Skeletal muscle satellite cell (primary cell): ENCODE measurements around the gene SEC23IP.

ENCODE experiments used
- H3K27me3 ChIP-seq: 2 replicates; pipeline ENCODE4 v1.7.0; 2013; ENCODE audit warnings: low read length; ENCODE audit not compliant: control insufficient read depth, insufficient read depth
- H3K36me3 ChIP-seq: 2 replicates; pipeline ENCODE4 v1.7.0; 2013; ENCODE audit warnings: mild to moderate bottlenecking, control low read depth, low read length; ENCODE audit not compliant: insufficient read depth
- H3K4me1 ChIP-seq: 2 replicates; pipeline ENCODE4 v1.7.0; 2013; ENCODE audit warnings: low read length; ENCODE audit not compliant: control insufficient read depth, insufficient read depth
- H3K4me2 ChIP-seq: 2 replicates; pipeline ENCODE4 v1.7.0; 2013; ENCODE audit warnings: mild to moderate bottlenecking, low read length
- H3K4me3 ChIP-seq: 2 replicates; pipeline ENCODE4 v1.7.0; 2013; ENCODE audit warnings: low read length
- H3K9ac ChIP-seq: 2 replicates; pipeline ENCODE4 v1.7.0; 2013; ENCODE audit warnings: mild to moderate bottlenecking, low read depth, low read length, moderate library complexity
- H3K9me3 ChIP-seq: replicated peaks from 2 replicates; pipeline ENCODE4 v1.7.0; 2013; ENCODE audit warnings: mild to moderate bottlenecking, control low read depth, low read length

Gene SEC23IP

DNA sequence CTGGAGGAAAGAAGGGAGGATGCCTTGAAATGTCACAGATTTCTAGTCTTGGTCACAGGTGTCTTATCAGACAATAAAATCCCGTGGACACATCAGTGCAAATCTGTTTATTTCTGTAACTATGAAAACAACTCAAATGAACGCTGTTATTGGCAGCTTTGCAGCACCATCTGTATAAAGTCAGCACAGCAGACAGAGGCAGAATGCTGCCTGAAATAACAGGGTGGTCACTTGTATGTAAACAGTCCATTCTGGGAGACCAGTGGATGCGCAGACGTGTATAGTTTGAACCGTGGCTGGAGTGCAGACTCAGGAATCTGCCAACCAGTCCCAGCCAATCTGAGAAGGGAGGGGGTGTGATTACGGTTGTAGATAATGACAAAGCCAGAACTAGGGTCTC lies 54.8 kb downstream of the SEC23IP start:
- H3K9ac ChIP-seq, result no peak overlapping the region
- no peaks in the 10 kb centered on the region for H3K4me1 ChIP-seq
- no peaks in the 10 kb centered on the region for H3K9me3 ChIP-seq

GRCh38 chr10:119957451-119957850 lies 64.9 kb downstream of the SEC23IP start:
- Histone ChIP-seq H3K4me2 (no peak overlapping the region), H3K4me1 (no peaks in the 10 kb centered on the region), H3K27me3 (no peaks in the 10 kb centered on the region), H3K36me3 (peaks cover 3% of the 10 kb centered on the region), H3K4me3 (no peak overlapping the region), H3K9ac (no peak overlapping the region), H3K9me3 (no peaks in the 10 kb centered on the region)

More for the DNA sequence above, 54.8 kb downstream of the SEC23IP start:
- Histone ChIP-seq H3K4me2 (no peak overlapping the region), H3K4me3 (no peak overlapping the region), H3K36me3 (peaks cover 29% of the 10 kb centered on the region), H3K27me3 (no peaks in the 10 kb centered on the region)

DNA sequence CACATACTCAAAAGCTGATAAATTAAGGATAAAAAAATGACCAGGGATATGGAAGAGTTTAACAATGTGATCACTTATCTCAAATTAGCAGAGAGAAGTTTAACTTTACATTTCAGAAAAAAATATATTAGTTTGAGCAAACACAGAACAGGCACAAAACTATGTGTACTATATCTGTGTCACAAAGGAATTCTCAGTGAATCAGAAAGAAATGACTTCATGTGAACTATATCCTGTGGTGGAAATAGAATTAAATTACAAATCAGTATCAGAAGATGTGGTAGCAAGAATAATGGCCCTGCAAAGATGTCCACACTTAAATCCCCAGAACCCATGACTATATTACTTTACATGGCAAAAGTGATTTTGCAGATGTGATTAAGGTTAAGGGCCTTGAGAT lies 70.3 kb downstream of the SEC23IP start:
- H3K27me3 ChIP-seq, result no peaks in the 10 kb centered on the region
- no peaks in the 10 kb centered on the region for H3K36me3 ChIP-seq
- no peak overlapping the region for H3K9ac ChIP-seq
- no peak overlapping the region for H3K4me2 ChIP-seq
- no peaks in the 10 kb centered on the region for H3K4me1 ChIP-seq
- no peak overlapping the region for H3K4me3 ChIP-seq
- no peaks in the 10 kb centered on the region for H3K9me3 ChIP-seq

GRCh38 chr10:119967066-119967465 lies 74.5 kb downstream of the SEC23IP start:
- Histone ChIP-seq H3K4me3 (no peak overlapping the region), H3K36me3 (no peaks in the 10 kb centered on the region), H3K9ac (no peak overlapping the region), H3K9me3 (no peaks in the 10 kb centered on the region), H3K4me1 (no peaks in the 10 kb centered on the region), H3K27me3 (peaks cover 5% of the 10 kb centered on the region), H3K4me2 (no peak overlapping the region)

- no peaks in the 10 kb centered on the region for H3K9me3 ChIP-seq
- no peak overlapping the region for H3K9ac ChIP-seq
These were observed 77.1 kb downstream of the SEC23IP start for GRCh38 chr10:119969609-119970008.

GRCh38 chr10:119970107-119970506 lies 77.6 kb downstream of the SEC23IP start:
- no peak overlapping the region for H3K4me3 ChIP-seq
- H3K9me3 ChIP-seq, result no peaks in the 10 kb centered on the region
- peaks cover 5% of the 10 kb centered on the region for H3K27me3 ChIP-seq
- H3K9ac ChIP-seq, result no peak overlapping the region
- no peak overlapping the region for H3K4me2 ChIP-seq
- H3K36me3 ChIP-seq, result no peaks in the 10 kb centered on the region
- H3K4me1 ChIP-seq, result no peaks in the 10 kb centered on the region

More at GRCh38 chr10:119969609-119970008, 77.1 kb downstream of the SEC23IP start:
- Histone ChIP-seq H3K4me3 (no peak overlapping the region), H3K4me2 (no peak overlapping the region), H3K27me3 (peaks cover 5% of the 10 kb centered on the region), H3K4me1 (no peaks in the 10 kb centered on the region), H3K36me3 (no peaks in the 10 kb centered on the region)

DNA sequence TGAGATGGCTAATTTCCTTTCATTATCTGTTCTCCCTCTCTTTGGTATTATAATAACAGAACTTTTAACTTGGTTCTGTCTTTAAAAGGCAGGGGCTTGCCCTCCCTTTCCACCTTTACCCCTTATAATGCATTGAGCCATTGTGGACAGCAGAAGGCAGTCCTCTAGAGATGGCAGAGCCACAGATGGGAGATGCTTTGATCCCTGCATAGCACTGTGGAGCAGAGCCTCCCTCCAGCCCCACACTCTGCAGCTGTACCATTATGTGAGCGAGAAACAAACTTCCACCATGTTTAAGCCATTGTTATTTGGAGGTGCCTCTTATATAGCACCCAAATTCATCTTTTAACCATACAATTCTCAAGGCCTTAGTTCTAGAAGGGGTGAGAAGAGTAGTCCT lies 78.4 kb downstream of the SEC23IP start:
- Histone ChIP-seq H3K4me1 (no peaks in the 10 kb centered on the region), H3K9me3 (no peaks in the 10 kb centered on the region), H3K9ac (no peak overlapping the region), H3K27me3 (peaks cover 5% of the 10 kb centered on the region), H3K36me3 (no peaks in the 10 kb centered on the region), H3K4me2 (no peak overlapping the region), H3K4me3 (no peak overlapping the region)

DNA sequence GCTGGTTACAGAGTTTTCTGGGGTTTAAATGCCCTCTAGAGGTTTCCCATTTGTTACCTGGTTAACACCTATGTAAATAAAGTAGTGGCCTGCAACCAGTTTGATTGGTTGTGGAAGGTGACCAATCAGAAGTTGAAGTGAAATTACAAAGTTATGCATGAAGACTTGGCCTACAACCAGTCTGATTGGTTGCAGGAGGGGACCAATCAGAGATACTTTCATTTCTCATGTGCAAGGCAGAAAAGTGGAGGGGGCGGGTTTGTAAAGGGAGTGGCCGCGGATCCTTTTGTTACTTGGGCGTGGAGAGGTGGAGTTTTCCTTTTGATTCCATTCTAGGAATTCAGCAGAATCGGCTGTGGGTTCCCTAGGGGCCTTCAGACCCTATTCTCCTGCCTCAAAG lies 80.8 kb downstream of the SEC23IP start:
- peaks cover 5% of the 10 kb centered on the region for H3K27me3 ChIP-seq
- no peaks in the 10 kb centered on the region for H3K36me3 ChIP-seq
- H3K4me3 ChIP-seq, result no peak overlapping the region
- H3K9me3 ChIP-seq, result no peaks in the 10 kb centered on the region
- H3K4me2 ChIP-seq, result no peak overlapping the region
- H3K9ac ChIP-seq, result no peak overlapping the region
- H3K4me1 ChIP-seq, result no peaks in the 10 kb centered on the region

DNA sequence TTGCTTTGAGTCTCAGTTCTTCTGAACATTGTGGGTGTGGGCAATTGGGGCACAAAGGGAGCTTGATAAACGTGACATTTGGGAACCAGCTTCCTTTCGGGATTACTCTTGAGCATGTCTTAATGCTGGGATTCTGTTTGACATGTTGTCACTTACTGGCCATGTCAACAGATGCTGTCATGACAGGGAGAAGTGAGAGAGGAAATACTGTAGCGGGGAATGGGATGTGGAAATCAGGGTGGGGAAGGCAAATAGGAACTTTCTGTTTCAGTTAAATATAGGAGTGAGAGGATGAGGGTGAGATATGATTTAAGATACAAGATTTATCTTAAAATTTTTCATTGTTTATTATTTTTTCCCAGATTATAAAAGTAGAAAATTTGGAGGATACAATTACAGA lies 83.9 kb downstream of the SEC23IP start:
- Histone ChIP-seq H3K4me3 (no peak overlapping the region), H3K9ac (no peak overlapping the region), H3K36me3 (no peaks in the 10 kb centered on the region), H3K4me1 (no peaks in the 10 kb centered on the region), H3K9me3 (no peaks in the 10 kb centered on the region), H3K27me3 (no peaks in the 10 kb centered on the region), H3K4me2 (no peak overlapping the region)

- Histone ChIP-seq H3K9me3 (no peaks in the 10 kb centered on the region), H3K9ac (no peak overlapping the region), H3K27me3 (no peaks in the 10 kb centered on the region), H3K4me1 (no peaks in the 10 kb centered on the region), H3K4me3 (no peak overlapping the region), H3K4me2 (no peak overlapping the region), H3K36me3 (no peaks in the 10 kb centered on the region)
These were observed 88.6 kb downstream of the SEC23IP start for GRCh38 chr10:119980956-119981750.

- no peak overlapping the region for H3K9ac ChIP-seq
- no peaks in the 10 kb centered on the region for H3K27me3 ChIP-seq
- no peak overlapping the region for H3K4me2 ChIP-seq
- H3K4me1 ChIP-seq, result no peaks in the 10 kb centered on the region
- H3K9me3 ChIP-seq, result no peaks in the 10 kb centered on the region
- no peak overlapping the region for H3K4me3 ChIP-seq
- H3K36me3 ChIP-seq, result no peaks in the 10 kb centered on the region
These were observed 89.3 kb downstream of the SEC23IP start for GRCh38 chr10:119981826-119982225.

GRCh38 chr10:119988333-119988732 lies 95.8 kb downstream of the SEC23IP start:
- Histone ChIP-seq H3K9me3 (no peaks in the 10 kb centered on the region), H3K27me3 (peaks cover 4% of the 10 kb centered on the region), H3K4me3 (no peak overlapping the region), H3K4me2 (no peak overlapping the region), H3K36me3 (no peaks in the 10 kb centered on the region), H3K4me1 (no peaks in the 10 kb centered on the region), H3K9ac (no peak overlapping the region)
